WTC11 (cell line): ENCODE data around the gene ATXN7L3. TPM values are rescaled to one million over a fixed set of nuclear protein-coding genes. Genes with fewer than 3 reads are reported as not detected.

ENCODE experiments used
- ATAC-seq: fragments of 200-7000 bp; cut with Tn5 transposase; 2 replicates; pipeline ENCODE4 v1.10.0; 2021; ENCODE audit warnings: mild to moderate bottlenecking, moderate library complexity
- CTCF ChIA-PET: fragments of 300-600 bp; sonication (Branson Sonifier 250); formaldehyde crosslinking; loops from one replicate; lab custom pipeline; 2021; ENCODE audit warnings: antibody characterized with exemption; lab: Charles Lee
- POLR2A ChIA-PET: fragments of 350-600 bp; sonication (Branson Sonifier 250); formaldehyde crosslinking; loops from one replicate; lab custom pipeline; 2021; ENCODE audit warnings: antibody characterized with exemption; lab: Charles Lee
- DNase-seq: peaks from one replicate; pipeline ENCODE4 v3.0.0; 2021; ENCODE audit warnings: low spot score
- H3K27ac Mint-ChIP-seq: 2 replicates; pipeline ENCODE4 v1.8.0; 2021; ENCODE audit warnings: mixed read lengths
- H3K27me3 Mint-ChIP-seq: 2 replicates; pipeline ENCODE4 v1.8.0; 2021; ENCODE audit warnings: low read depth, mild to moderate bottlenecking, moderate library complexity, mixed read lengths
- H3K36me3 Mint-ChIP-seq: 2 replicates; pipeline ENCODE4 v1.8.0; 2021; ENCODE audit warnings: mixed read lengths
- H3K4me1 Mint-ChIP-seq: 2 replicates; pipeline ENCODE4 v1.8.0; 2022; ENCODE audit warnings: mixed read lengths
- H3K4me3 Mint-ChIP-seq: 2 replicates; pipeline ENCODE4 v1.8.0; 2021; ENCODE audit warnings: mild to moderate bottlenecking, moderate library complexity, mixed read lengths
- H3K9me3 Mint-ChIP-seq: 2 replicates; pipeline ENCODE4 v1.8.0; 2021; ENCODE audit warnings: mixed read lengths
- AFF4 ChIP-seq: sonication (generic); formaldehyde crosslinking; IDR thresholded peaks from 2 replicates; pipeline ENCODE4 v1.8.1; 2023; ENCODE audit warnings: mild to moderate bottlenecking, missing genetic modification reagents, borderline replicate concordance
- ATF2 ChIP-seq: sonication (generic); formaldehyde crosslinking; IDR thresholded peaks from 2 replicates; pipeline ENCODE4 v1.8.1; 2022; ENCODE audit warnings: low read depth, missing genetic modification reagents, borderline replicate concordance
- ATF3 ChIP-seq: sonication (generic); formaldehyde crosslinking; conservative IDR thresholded peaks from 2 replicates; pipeline ENCODE4 v1.8.1; 2022; ENCODE audit warnings: mild to moderate bottlenecking, missing genetic modification reagents
- E2F1 ChIP-seq: sonication (generic); formaldehyde crosslinking; IDR thresholded peaks from 2 replicates; pipeline ENCODE4 v1.8.0; 2022; ENCODE audit warnings: mild to moderate bottlenecking, missing genetic modification reagents
- E2F5 ChIP-seq: sonication (generic); formaldehyde crosslinking; IDR thresholded peaks from 2 replicates; pipeline ENCODE4 v1.8.1; 2022; ENCODE audit warnings: mild to moderate bottlenecking, moderate library complexity, missing genetic modification reagents
- FOXP4 ChIP-seq: sonication (generic); formaldehyde crosslinking; IDR thresholded peaks from 2 replicates; pipeline ENCODE4 v1.8.0; 2022; ENCODE audit warnings: mild to moderate bottlenecking, missing genetic modification reagents
- GABPB1 ChIP-seq: sonication (generic); formaldehyde crosslinking; IDR thresholded peaks from 2 replicates; pipeline ENCODE4 v1.8.1; 2023; ENCODE audit warnings: mild to moderate bottlenecking, missing genetic modification reagents
- GRHL2 ChIP-seq: fragments of 250-450 bp; sonication (Bioruptor Pico); IDR thresholded peaks from 2 replicates; pipeline ENCODE4 v1.8.0; 2022; ENCODE audit warnings: mild to moderate bottlenecking, moderate library complexity; ENCODE audit not compliant: insufficient replicate concordance, severe bottlenecking
- GTF2I ChIP-seq: fragments of 250-450 bp; sonication (Bioruptor Pico); conservative IDR thresholded peaks from 2 replicates; pipeline ENCODE4 v1.4.0; 2021; ENCODE audit warnings: mild to moderate bottlenecking
- IRF2 ChIP-seq: sonication (generic); formaldehyde crosslinking; IDR thresholded peaks from 2 replicates; pipeline ENCODE4 v1.8.0; 2022; ENCODE audit warnings: low read depth, missing genetic modification reagents, borderline replicate concordance
- MLX ChIP-seq: sonication (generic); formaldehyde crosslinking; IDR thresholded peaks from 2 replicates; pipeline ENCODE4 v1.8.1; 2023; ENCODE audit warnings: mild to moderate bottlenecking, missing genetic modification reagents, moderate library complexity
- NFATC4 ChIP-seq: fragments of 250-450 bp; sonication (Bioruptor Pico); IDR thresholded peaks from 2 replicates; pipeline ENCODE4 v1.9.0; 2021; ENCODE audit warnings: mild to moderate bottlenecking
- NFE2L1 ChIP-seq: sonication (generic); formaldehyde crosslinking; IDR thresholded peaks from 2 replicates; pipeline ENCODE4 v1.8.1; 2023; ENCODE audit warnings: missing genetic modification reagents
- SOX15 ChIP-seq: fragments of 250-450 bp; sonication (Bioruptor Pico); IDR thresholded peaks from 2 replicates; pipeline ENCODE4 v1.9.0; 2021; ENCODE audit warnings: mild to moderate bottlenecking
- SP1 ChIP-seq: sonication (generic); formaldehyde crosslinking; conservative IDR thresholded peaks from 2 replicates; pipeline ENCODE4 v1.8.1; 2022; ENCODE audit warnings: missing genetic modification reagents
- TP53 ChIP-seq: sonication (generic); formaldehyde crosslinking; IDR thresholded peaks from 2 replicates; pipeline ENCODE4 v1.8.1; 2023; ENCODE audit warnings: mild to moderate bottlenecking, missing genetic modification reagents
- ZNF416 ChIP-seq: fragments of 250-450 bp; sonication (Bioruptor Pico); IDR thresholded peaks from 2 replicates; pipeline ENCODE4 v1.9.0; 2021; ENCODE audit warnings: mild to moderate bottlenecking, inconsistent platforms
- ZSCAN18 ChIP-seq: fragments of 250-450 bp; sonication (Bioruptor Pico); IDR thresholded peaks from 2 replicates; pipeline ENCODE4 v2.1.2; 2022; ENCODE audit warnings: mild to moderate bottlenecking, moderate library complexity
- total RNA-seq: library from RNA; stranded (reverse); gene quantifications from 3 replicates; pipeline ENCODE4 v1.2.3, GENCODE V29; 2021

ATXN7L3 gene
- total RNA-seq, 1 experiment from 2014 or later, result 114 TPM

GRCh38 chr17:44198721-44199552 lies 747 bp downstream of the ATXN7L3 start (continued):
- TF ChIP-seq GRHL2 (CRISPR knock-in tag) (no peak), E2F1 (CRISPR knock-in tag) (no peak)

- CTCF ChIA-PET, result interaction anchor here (0.6 to 5.1 kb wide), 12 partner anchors 12 to 178 kb away, joined by 3 to 47 read pairs (median 4); partner anchors contain the start of genes ASB16, FAM171A2 and TMUB2
- POLR2A ChIA-PET, result no interaction called here
- Mint-ChIP-seq H3K27ac (peak overlapping the region; percentile 55), H3K4me1 (peaks cover 15% of the 10 kb centered on the region), H3K9me3 (no peaks in the 10 kb centered on the region), H3K36me3 (peaks cover 38% of the 10 kb centered on the region), H3K4me3 (peak overlapping the region; percentile 71), H3K27me3 (no peaks in the 10 kb centered on the region)
- ATAC-seq, result no peak
- no peak for DNase-seq
- TF ChIP-seq NFE2L1 (CRISPR knock-in tag) (no peak), ZSCAN18 (CRISPR knock-in tag) (no peak), TP53 (no peak), E2F1 (CRISPR knock-in tag) (no peak), FOXP4 (no peak), AFF4 (no peak), SOX15 (no peak), IRF2 (CRISPR knock-in tag) (no peak), GTF2I (CRISPR knock-in tag) (no peak), SP1 (CRISPR knock-in tag) (no peak), GABPB1 (CRISPR knock-in tag) (no peak), E2F5 (CRISPR knock-in tag) (no peak), ATF2 (CRISPR knock-in tag) (no peak), ZNF416 (CRISPR knock-in tag) (no peak), MLX (no peak), NFATC4 (CRISPR knock-in tag) (no peak), ATF3 (CRISPR knock-in tag) (no peak)
Measured at GRCh38 chr17:44197980-44198720, 1.5 kb downstream of the ATXN7L3 start.
